Keratinocyte (primary cell): ENCODE results near the gene SREBF1. TPM values are rescaled to one million over a fixed set of nuclear protein-coding genes. Genes with fewer than 3 reads are reported as not detected.

Source experiments
- DNase-seq: peaks from one replicate; pipeline ENCODE4 v3.0.0-alpha.2; 2011; ENCODE audit warnings: low read depth, missing footprints, low spot score
- FAIRE-seq: peaks from 2 replicates; lab custom pipeline; 2011; peaks lifted over from hg19 to GRCh38; lab: Jason Lieb, UNC
- H2AFZ ChIP-seq: 2 replicates; pipeline ENCODE4 v1.6.0; 2012; ENCODE audit warnings: low read length, control low read depth, inconsistent platforms; ENCODE audit not compliant: control insufficient read depth
- H3K27ac ChIP-seq: 2 replicates; pipeline ENCODE4 v1.5.1; 2011; ENCODE audit warnings: low read length; ENCODE audit not compliant: control insufficient read depth, insufficient read depth
- H3K27me3 ChIP-seq: 3 replicates; pipeline ENCODE4 v1.6.0; 2011; ENCODE audit warnings: low read length; ENCODE audit not compliant: control insufficient read depth, insufficient read depth; ENCODE audit errors: extremely low read depth
- H3K36me3 ChIP-seq, 2 experiments: 2 replicates in 1 of 2; 3 replicates in 1 of 2; pipeline ENCODE4 v1.5.1; 2011; ENCODE audit warnings: low read length in 2 of 2, mild to moderate bottlenecking in 1 of 2; ENCODE audit not compliant: control insufficient read depth in 2 of 2, insufficient read depth in 2 of 2; ENCODE audit errors: extremely low read depth in 1 of 2
- H3K4me1 ChIP-seq: 3 replicates; pipeline ENCODE4 v1.5.1; 2011; ENCODE audit warnings: low read length; ENCODE audit not compliant: control insufficient read depth, insufficient read depth; ENCODE audit errors: extremely low read depth
- H3K4me2 ChIP-seq: 3 replicates; pipeline ENCODE4 v1.6.0; 2011; ENCODE audit warnings: low read depth, low read length; ENCODE audit not compliant: control insufficient read depth, insufficient read depth; ENCODE audit errors: extremely low read depth
- H3K4me3 ChIP-seq, 3 experiments: fragments of 200-600 bp in 1 of 3; sonication (generic) in 1 of 3; 2 replicates in 2 of 3; 3 replicates in 1 of 3; pipeline ENCODE4 v1.5.1; 2011 to 2016; ENCODE audit warnings: low read length in 3 of 3, mild to moderate bottlenecking in 3 of 3, control low read depth in 2 of 3, inconsistent platforms in 1 of 3, low read depth in 1 of 3, mixed read lengths in 1 of 3, mixed run types in 1 of 3, moderate library complexity in 1 of 3; ENCODE audit not compliant: control insufficient read depth in 2 of 3, insufficient read depth in 2 of 3; ENCODE audit errors: extremely low read depth in 1 of 3
- H3K79me2 ChIP-seq: 2 replicates; pipeline ENCODE4 v1.6.0; 2012; ENCODE audit warnings: low read length; ENCODE audit not compliant: control insufficient read depth, insufficient read depth
- H3K9ac ChIP-seq: 3 replicates; pipeline ENCODE4 v1.6.0; 2011; ENCODE audit warnings: low read length; ENCODE audit not compliant: control insufficient read depth, insufficient read depth; ENCODE audit errors: extremely low read depth
- H3K9me1 ChIP-seq: 3 replicates; pipeline ENCODE4 v1.6.0; 2011; ENCODE audit warnings: low read length; ENCODE audit not compliant: control insufficient read depth, insufficient read depth; ENCODE audit errors: extremely low read depth
- H3K9me3 ChIP-seq: 2 replicates; pipeline ENCODE4 v1.5.1; 2012; ENCODE audit warnings: low read depth, low read length; ENCODE audit not compliant: control insufficient read depth
- H4K20me1 ChIP-seq: 3 replicates; pipeline ENCODE4 v1.6.0; 2011; ENCODE audit warnings: low read length; ENCODE audit not compliant: control insufficient read depth, insufficient read depth; ENCODE audit errors: extremely low read depth
- CTCF ChIP-seq, 3 experiments: IDR thresholded peaks in 1 of 3; conservative IDR thresholded peaks in 1 of 3; optimal IDR thresholded peaks in 1 of 3; 2 replicates in 2 of 3; 3 replicates in 1 of 3; pipeline versions ENCODE3 to v1.5.1; 2011; ENCODE audit warnings: low read length in 3 of 3, mild to moderate bottlenecking in 3 of 3, moderate library complexity in 2 of 3, control low read depth in 1 of 3, inconsistent platforms in 1 of 3; ENCODE audit not compliant: insufficient read depth in 2 of 3; ENCODE audit errors: extremely low read depth in 1 of 3
- EZH2 ChIP-seq: IDR thresholded peaks from one replicate; pipeline ENCODE4 v1.6.1; 2012; ENCODE audit warnings: inconsistent platforms, mild to moderate bottlenecking, low read length, moderate library complexity
- dilution Hi-C: fragments of 300-500 bp; cut with MboI; formaldehyde crosslinking; loops from one replicate; pipeline ENCODE4 v1.7.0; 2020; ENCODE audit warnings: low sequenced_read_pairs; ENCODE audit not compliant: extremely low pct_ligation_motif_present
- polyA plus RNA-seq, 5 experiments: library from polyadenylated mRNA; depleted of rRNA in 3 of 5; stranded (reverse) in 3 of 5; stranded (forward) in 1 of 5; unstranded in 1 of 5; fragments of >200 nt; gene quantifications; 1 replicate in 1 of 5; 2 replicates in 3 of 5; 3 replicates in 1 of 5; pipeline versions ENCODE4 v1.2.1 to v1.2.3, GENCODE V29; 2011 to 2012; ENCODE audit warnings: missing spikeins in 2 of 5, low read depth in 1 of 5, low replicate concordance in 1 of 5

The SREBF1 gene
- polyA plus RNA-seq, 1 donor (not counting 4 experiments of a cell fraction or from before 2014, with no cell fraction given): 51.7 TPM

DNA sequence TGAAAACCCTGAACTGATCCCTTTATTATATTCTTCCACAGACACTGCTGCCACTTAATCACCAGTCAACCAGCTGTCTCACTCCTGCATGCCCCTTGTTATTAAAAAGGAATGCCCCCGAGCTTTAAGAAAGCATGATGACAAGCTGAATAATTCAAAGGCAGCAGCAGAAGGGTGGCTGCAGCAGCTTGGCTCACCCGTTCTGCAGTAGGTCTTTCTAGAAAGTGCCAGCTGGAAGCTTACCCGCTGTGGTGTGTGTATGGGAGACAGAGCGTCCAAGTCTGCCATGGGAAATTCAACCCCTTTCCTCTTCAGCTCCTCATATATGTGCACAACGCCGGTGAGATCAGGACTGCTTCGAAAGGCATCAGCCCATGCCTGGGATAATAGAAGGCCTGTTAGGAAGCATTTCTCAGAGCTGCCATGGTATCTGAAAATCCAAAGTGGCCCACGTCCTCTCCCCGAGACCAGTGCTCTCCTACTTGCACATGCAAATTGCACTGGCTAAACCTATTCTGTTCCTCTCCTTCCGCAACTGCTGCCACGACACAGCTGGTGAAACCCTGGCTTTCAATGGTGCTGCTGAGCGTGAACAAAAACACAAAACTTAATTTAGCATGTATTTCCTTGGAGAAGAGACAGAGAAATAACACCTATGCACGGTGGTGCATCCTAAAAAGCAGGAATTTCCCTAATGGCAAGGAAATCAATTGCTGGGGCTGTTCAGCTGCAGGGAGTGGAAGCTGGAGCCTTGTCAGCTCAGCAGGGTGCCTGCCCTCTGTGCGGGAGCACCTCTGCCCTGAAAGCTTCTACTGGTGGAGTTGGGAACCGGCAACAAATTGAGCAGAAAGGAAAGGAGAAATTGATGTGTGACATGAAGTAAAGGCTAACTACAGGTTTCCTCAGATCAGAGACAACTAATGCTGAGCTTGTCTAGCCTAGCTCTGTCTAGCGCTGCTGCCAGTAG is 47.9 kb upstream of the SREBF1 start:
- dilution Hi-C loops: no loop called here
- H3K4me1 ChIP-seq: peaks cover 7% of the 10 kb centered on the region
- no peak overlapping the region for H3K27ac ChIP-seq
- H3K27me3 ChIP-seq: no peaks in the 10 kb centered on the region
- DNase-seq (no peak), FAIRE-seq (no peak)
- H3K36me3 ChIP-seq: peaks cover 24 to 49% of the 10 kb centered on the region in 2 experiments
- no peak overlapping the region for H3K4me3 ChIP-seq
- TF ChIP-seq CTCF (optimal IDR thresholded peaks at IDR 0.05 in 1 of 3, IDR thresholded peaks at IDR 0.05 in 1 of 3, conservative IDR thresholded peaks at IDR 0.05 in 1 of 3; ENCODE audit: extremely low read depth in 1 of 3, insufficient read depth in 2 of 3, low read length in 3 of 3): no peak
- no peak for TF ChIP-seq EZH2
- H3K79me2 ChIP-seq: no peaks in the 10 kb centered on the region
- no peak overlapping the region for H3K4me2 ChIP-seq
- H3K9ac ChIP-seq: no peak overlapping the region
- H4K20me1 ChIP-seq: no peaks in the 10 kb centered on the region
- no peak overlapping the region for H2AFZ ChIP-seq
- H3K9me1 ChIP-seq: no peaks in the 10 kb centered on the region
- no peaks in the 10 kb centered on the region for H3K9me3 ChIP-seq

- Histone ChIP-seq H2AFZ (no peak overlapping the region), H3K36me3 (peaks cover 24 to 49% of the 10 kb centered on the region in 2 experiments), H4K20me1 (no peaks in the 10 kb centered on the region), H3K4me2 (no peak overlapping the region), H3K4me1 (peaks cover 7% of the 10 kb centered on the region), H3K79me2 (no peaks in the 10 kb centered on the region), H3K27ac (no peak overlapping the region), H3K27me3 (no peaks in the 10 kb centered on the region), H3K9me3 (no peaks in the 10 kb centered on the region), H3K9me1 (no peaks in the 10 kb centered on the region), H3K9ac (no peak overlapping the region), H3K4me3 (no peak overlapping the region)
- FAIRE-seq (no peak), DNase-seq (no peak)
- no peak for TF ChIP-seq CTCF (optimal IDR thresholded peaks at IDR 0.05 in 1 of 3, IDR thresholded peaks at IDR 0.05 in 1 of 3, conservative IDR thresholded peaks at IDR 0.05 in 1 of 3; ENCODE audit: extremely low read depth in 1 of 3, insufficient read depth in 2 of 3, low read length in 3 of 3)
- no peak for TF ChIP-seq EZH2
- dilution Hi-C loops: no loop called here
These were observed 47.0 kb upstream of the SREBF1 start for GRCh38 chr17:17883801-17884200.
